AG04450 (cell line): Measurements from ENCODE around the gene ATP4B. TPM values are rescaled to one million over a fixed set of nuclear protein-coding genes. Genes with fewer than 3 reads are reported as not detected.
"Not testable (repeated sequence)": the region's sequence is repeated elsewhere in the genome, so short reads cannot be mapped to it uniquely, and the experiment has no call there.

Experiments
- CTCF ChIA-PET: fragments of 300-600, 350-600 bp; formaldehyde crosslinking; extraction: SDS; loops from one replicate; lab custom pipeline; 2022; ENCODE audit warnings: antibody characterized with exemption, inconsistent platforms; lab: Charles Lee
- POLR2A ChIA-PET: fragments of 350-600 bp; formaldehyde crosslinking; extraction: SDS; loops from one replicate; lab custom pipeline; 2021; ENCODE audit warnings: antibody characterized with exemption, inconsistent platforms; lab: Yijun Ruan, JAX
- DNase-seq: peaks from one replicate; pipeline ENCODE4 v3.0.0-alpha.2; 2011; ENCODE audit warnings: low read depth, low spot score
- H3K27ac ChIP-seq: one replicate; pipeline ENCODE4 v1.5.1; 2012; ENCODE audit warnings: low read depth, low read length, control low read depth
- H3K27me3 ChIP-seq: one replicate; pipeline ENCODE4 v1.6.0; 2012; ENCODE audit warnings: low read length; ENCODE audit not compliant: control insufficient read depth, insufficient read depth
- H3K4me3 ChIP-seq: 2 replicates; pipeline ENCODE4 v1.5.1; 2011; ENCODE audit warnings: mild to moderate bottlenecking, low read depth, low read length, control low read depth
- H3K9me3 ChIP-seq: 2 replicates; pipeline ENCODE4 v1.5.1; 2012; ENCODE audit warnings: low read length; ENCODE audit not compliant: control insufficient read depth, insufficient read depth
- CTCF ChIP-seq: IDR thresholded peaks from 2 replicates; pipeline ENCODE4 v1.5.1; 2011; ENCODE audit warnings: low read depth, low read length, control low read depth, inconsistent platforms
- polyA plus RNA-seq: library from polyadenylated mRNA; depleted of rRNA; stranded (reverse); fragments of >200 nt; gene quantifications from 2 replicates; pipeline ENCODE4 v1.2.3, GENCODE V29; 2011

Gene ATP4B
- polyA plus RNA-seq, 1 experiment, result not detected

DNA sequence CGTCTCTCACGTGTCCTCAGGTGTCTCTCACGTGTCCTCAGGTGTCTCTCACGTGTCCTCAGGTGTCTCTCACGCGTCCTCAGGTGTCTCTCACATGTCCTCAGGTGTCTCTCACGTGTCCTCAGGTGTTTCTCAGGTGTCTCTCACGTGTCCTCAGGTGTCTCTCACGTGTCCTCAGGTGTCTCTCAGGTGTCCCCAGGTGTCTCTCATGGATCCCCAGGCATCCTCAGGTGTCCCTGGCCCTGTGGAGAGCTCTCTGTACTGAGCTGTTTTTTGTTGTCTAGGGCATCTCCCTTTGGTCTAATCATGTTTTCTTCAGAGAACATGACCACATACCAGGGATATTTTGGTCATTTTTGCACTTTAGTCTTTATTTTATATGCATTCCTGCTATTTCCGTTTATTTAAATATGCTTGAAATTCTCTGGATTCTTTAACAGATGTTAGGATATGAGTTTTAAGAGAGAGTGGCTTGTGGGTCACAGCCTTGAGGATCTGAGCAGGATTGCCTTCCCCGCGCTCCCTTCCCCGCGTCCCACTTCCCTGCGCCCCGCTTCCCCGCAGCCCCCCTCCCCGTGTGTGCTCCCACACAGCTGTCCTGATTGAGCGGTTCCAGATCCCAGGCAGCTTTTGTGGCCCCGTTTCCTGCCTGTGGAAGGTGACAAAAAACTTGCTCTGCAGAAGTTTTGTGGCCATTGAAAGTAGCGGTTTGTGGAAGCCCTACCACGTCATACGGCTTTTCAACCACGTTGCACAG is 31.9 kb downstream of the ATP4B start:
- H3K9me3 ChIP-seq, result peaks cover 3% of the 10 kb centered on the region; the same call in 1 of the 2 replicates
- ChIA-PET POLR2A (interaction anchor here (1.2 kb wide), 1 partner anchor 10 kb away, joined by 4 read pairs; no protein-coding TSS in a partner anchor), CTCF (no interaction called here)
- peak overlapping the region; percentile 39 for H3K27ac ChIP-seq
- DNase-seq, result no peak
- no peak overlapping the region for H3K4me3 ChIP-seq
- H3K27me3 ChIP-seq, result no peaks in the 10 kb centered on the region
- TF ChIP-seq CTCF, result no peak

GRCh38 chr13:113624640-113625304 is 33.2 kb downstream of the ATP4B start:
- H3K4me3 ChIP-seq, H3K9me3 ChIP-seq, H3K27ac ChIP-seq, POLR2A ChIA-PET, DNase-seq, H3K27me3 ChIP-seq, CTCF ChIA-PET: not testable (repeated sequence)

DNA sequence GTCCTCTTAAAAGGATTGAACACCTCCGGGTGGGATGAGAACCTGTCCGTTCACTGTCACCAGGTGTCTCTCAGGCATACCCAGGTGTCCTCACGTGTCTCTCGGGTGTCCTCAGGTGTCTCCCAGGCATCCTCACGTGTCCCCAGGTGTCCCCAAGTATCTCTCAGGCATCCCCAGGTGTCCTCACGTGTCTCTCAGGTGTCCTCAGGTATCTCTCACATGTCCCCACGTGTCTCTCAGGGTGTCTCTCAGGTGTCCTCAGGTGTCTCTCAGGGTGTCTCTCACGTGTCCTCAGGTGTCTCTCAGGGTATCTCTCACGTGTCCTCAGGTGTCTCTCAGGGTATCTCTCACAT is 33.8 kb downstream of the ATP4B start:
- H3K27me3 ChIP-seq, result no peaks in the 10 kb centered on the region
- POLR2A ChIA-PET, result no interaction called here
- CTCF ChIA-PET, result no interaction called here
- H3K9me3 ChIP-seq, result peaks cover 3% of the 10 kb centered on the region; the same call in 1 of the 2 replicates
- no peak overlapping the region for H3K4me3 ChIP-seq
- no peak overlapping the region for H3K27ac ChIP-seq
- TF ChIP-seq CTCF, result no peak
- no peak for DNase-seq

DNA sequence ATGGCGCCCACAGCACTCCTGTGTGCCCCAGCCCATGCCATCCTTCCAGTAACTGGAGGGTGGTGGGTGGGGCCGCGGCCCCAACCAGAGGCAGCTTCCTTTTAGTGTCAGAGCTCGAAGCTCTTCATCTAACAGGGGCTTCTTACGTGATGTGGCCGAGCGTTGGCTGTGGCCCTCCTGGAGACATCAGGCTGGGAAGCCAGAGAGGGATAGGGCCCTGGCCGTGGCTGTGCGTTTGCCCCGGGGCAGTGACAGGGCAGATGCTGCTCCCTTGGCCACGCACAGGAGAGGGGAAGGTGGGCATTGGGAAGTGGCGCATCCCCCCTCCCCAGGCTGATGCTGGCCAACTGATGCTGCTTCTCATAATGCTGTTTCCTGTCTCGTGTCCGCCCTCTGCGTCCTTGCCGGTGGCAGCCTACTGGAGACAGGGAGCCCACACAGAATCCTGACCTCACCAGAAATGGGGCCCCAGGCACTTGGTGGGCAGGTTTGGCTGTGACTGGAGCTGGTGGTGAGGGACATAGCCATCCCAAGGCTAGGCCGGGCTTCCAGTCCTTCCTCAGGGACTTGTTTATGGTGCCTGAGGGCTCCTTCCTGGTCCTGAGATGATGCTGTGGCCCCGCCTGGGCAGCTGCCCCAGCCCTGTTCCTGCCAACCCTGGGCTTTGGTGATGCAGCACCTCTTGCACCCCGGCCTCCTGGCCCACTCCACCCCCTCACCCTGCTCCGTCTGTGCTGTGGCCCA is 34.3 kb downstream of the ATP4B start:
- H3K9me3 ChIP-seq, result peaks cover 3% of the 10 kb centered on the region; the same call in 1 of the 2 replicates
- H3K27ac ChIP-seq, result no peak overlapping the region
- ChIA-PET POLR2A (no interaction called here), CTCF (no interaction called here)
- DNase-seq, result no peak
- no peaks in the 10 kb centered on the region for H3K27me3 ChIP-seq
- no peak overlapping the region for H3K4me3 ChIP-seq
- no peak for TF ChIP-seq CTCF

- H3K9me3 ChIP-seq, result peaks cover 3% of the 10 kb centered on the region; the same call in 1 of the 2 replicates
- no peaks in the 10 kb centered on the region for H3K27me3 ChIP-seq
- CTCF ChIA-PET, result no interaction called here
- H3K27ac ChIP-seq, result no peak overlapping the region
- DNase-seq, result no peak
- no peak overlapping the region for H3K4me3 ChIP-seq
- POLR2A ChIA-PET, result no interaction called here
- TF ChIP-seq CTCF, result no peak
Measured at GRCh38 chr13:113622791-113623490, 35.1 kb downstream of the ATP4B start.

GRCh38 chr13:113621986-113622550 is 35.9 kb downstream of the ATP4B start:
- H3K27me3 ChIP-seq, H3K9me3 ChIP-seq, DNase-seq, CTCF ChIA-PET, POLR2A ChIA-PET, H3K27ac ChIP-seq, H3K4me3 ChIP-seq: not testable (repeated sequence)
